Activated T-helper 9 cell treated with anti-CD3 and anti-CD28 coated beads, Interleukin-2, amount 50 U/mL, for 16 hours (primary cell): ENCODE measurements around the gene TNXB.
"Not testable (repeated sequence)": the region's sequence is repeated elsewhere in the genome, so short reads cannot be mapped to it uniquely, and the experiment has no call there.

Source experiments
- DNase-seq: peaks from one replicate; pipeline ENCODE4 v3.0.0-alpha.2; 2020; ENCODE audit warnings: low read depth

TNXB gene

DNA sequence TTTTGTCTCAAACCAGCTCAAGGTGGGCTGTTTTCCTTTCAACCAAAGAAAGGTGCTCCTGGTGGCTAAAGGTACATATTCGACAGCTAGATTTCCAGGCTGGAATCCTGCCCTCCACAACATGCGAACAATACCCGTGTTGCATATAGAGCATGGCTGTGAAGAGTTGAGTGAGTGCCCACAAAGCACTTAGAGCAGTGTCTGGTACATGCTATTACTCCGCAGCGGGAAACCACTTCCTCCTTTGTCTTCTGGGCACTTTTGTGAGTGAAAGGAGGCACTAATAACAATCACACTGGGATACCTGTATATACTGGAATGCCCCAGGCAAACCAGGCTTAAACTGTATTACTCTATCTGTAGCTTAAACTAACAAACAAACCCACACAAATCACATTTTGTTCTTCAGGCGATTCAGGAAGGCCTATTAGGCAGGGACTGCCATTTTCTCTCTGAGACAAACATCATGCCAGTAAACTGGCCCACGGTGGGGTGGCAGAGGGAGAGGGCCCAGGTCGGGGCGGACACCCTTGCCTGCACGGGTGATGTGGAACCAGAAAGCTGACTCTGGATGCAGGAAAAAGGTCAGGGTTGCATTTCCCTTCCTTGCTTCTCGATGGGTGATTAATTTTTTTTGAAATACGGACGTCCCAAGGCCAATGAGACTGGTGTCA is 104.1 kb downstream of the TNXB start:
- not testable (repeated sequence) for DNase-seq

DNA sequence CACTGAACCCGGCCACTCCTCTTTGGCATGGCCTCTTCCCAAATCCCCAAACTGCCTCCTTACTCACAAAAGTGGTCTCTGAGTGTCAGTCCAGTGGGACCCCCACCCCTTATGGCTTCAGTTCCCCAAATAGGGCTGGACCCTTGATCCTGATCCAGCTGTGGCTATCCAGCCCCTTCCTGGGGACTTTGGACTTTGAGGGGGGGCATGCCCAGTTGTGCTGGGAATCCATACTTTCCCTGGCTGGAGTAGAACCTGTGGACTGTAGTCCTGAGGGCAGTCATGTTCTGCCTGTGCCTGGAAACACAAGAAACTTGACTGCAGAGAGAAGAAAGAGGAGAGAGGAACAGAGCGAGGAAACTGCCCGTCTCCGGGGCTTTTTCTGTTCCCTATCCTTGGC is 104.7 kb downstream of the TNXB start:
- DNase-seq = not testable (repeated sequence)

GRCh38 chr6:32003301-32003700 is 105.8 kb downstream of the TNXB start:
- DNase-seq = not testable (repeated sequence)

DNA sequence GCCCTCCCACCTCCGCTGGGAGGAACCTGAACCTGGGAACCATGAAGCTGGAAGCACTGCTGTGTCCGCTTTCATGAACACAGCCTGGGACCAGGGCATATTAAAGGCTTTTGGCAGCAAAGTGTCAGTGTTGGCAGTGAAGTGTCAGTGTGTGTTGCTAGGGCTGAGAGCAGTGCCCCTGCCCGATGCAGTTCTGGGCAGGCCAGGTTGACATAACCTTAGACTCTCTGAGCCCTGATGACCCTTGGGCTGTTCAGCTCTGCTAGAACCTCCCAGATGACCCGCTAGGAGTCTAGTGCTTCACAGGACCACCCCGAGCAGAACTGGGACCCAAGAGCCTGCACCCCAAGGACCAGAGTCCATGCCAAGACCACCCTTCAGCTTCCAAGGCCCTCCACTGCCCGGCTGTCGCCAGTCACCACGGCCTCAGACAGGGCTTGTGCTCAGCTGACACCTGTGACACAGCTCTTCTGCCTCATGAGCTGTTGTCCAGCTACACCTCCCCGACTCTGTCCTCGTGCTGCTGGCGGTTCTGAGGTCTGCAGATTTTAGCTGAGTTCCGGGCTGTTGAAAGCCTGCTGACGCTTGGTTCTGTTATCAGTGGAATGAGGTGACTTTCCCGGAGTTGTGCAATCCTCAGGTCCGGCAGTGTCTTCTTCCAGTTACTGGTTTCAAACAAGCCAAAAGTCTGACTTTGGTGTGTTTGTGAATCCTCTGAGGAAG is 106.4 kb downstream of the TNXB start:
- not testable (repeated sequence) for DNase-seq

DNA sequence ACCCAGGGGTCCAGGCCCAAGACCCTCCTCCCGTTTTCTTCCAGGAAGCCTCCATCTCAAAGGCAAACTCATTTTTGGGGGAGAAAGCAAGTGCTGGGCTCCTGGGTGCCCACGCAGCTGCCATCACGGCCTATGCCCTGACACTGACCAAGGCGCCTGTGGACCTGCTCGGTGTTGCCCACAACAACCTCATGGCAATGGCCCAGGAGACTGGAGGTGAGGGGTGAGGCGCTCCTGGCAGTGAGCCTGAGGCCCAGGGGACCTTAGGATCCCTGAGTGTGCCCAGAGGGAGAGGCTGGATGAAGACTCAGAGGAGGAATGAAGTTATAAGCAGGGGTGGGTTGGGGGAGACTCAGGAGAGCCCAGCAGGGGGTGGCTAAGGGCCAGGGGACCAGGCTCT is 112.8 kb downstream of the TNXB start:
- DNase-seq = not testable (repeated sequence)

- DNase-seq = not testable (repeated sequence)
Measured at GRCh38 chr6:31994421-31994820, 114.7 kb downstream of the TNXB start.
